GM18499 (cell line): ENCODE measurements around the gene SLC6A13.
"Not testable (repeated sequence)": the region's sequence is repeated elsewhere in the genome, so short reads cannot be mapped to it uniquely, and the experiment has no call there.

Source experiments
- ATAC-seq: cut with Tn5 transposase; IDR thresholded peaks from one replicate; pipeline ENCODE4 v1.9.1; 2021; ENCODE audit warnings: moderate number of reproducible peaks; ENCODE audit not compliant: insufficient read depth, unreplicated experiment

Gene SLC6A13

GRCh38 chr12:220491-220890, 42.1 kb downstream of the SLC6A13 start:
- ATAC-seq = no peak

- no peak for ATAC-seq
Measured at GRCh38 chr12:219891-220352, 42.7 kb downstream of the SLC6A13 start.

- ATAC-seq = no peak
Measured at GRCh38 chr12:218728-219590, 43.7 kb downstream of the SLC6A13 start.

- ATAC-seq = no peak
Measured at GRCh38 chr12:218221-218620, 44.4 kb downstream of the SLC6A13 start.

GRCh38 chr12:217029-217428, 45.6 kb downstream of the SLC6A13 start:
- not testable (repeated sequence) for ATAC-seq

GRCh38 chr12:215116-215515, 47.5 kb downstream of the SLC6A13 start:
- no peak for ATAC-seq

- no peak for ATAC-seq
Measured at GRCh38 chr12:214003-214741, 48.5 kb downstream of the SLC6A13 start, which contains the start of gene SLC6A12. Gene SLC6A12, minus strand, starts transcription at chr12:214157. Its CDS starts 4,171 bp downstream, at chr12:209986.

- ATAC-seq = no peak
Measured at GRCh38 chr12:213527-213932, 49.1 kb downstream of the SLC6A13 start.

GRCh38 chr12:212715-213526, 49.7 kb downstream of the SLC6A13 start:
- no peak for ATAC-seq

GRCh38 chr12:212415-212714, 50.3 kb downstream of the SLC6A13 start:
- ATAC-seq = no peak

- ATAC-seq = no peak
Measured at GRCh38 chr12:211639-212414, 50.8 kb downstream of the SLC6A13 start.

- no peak for ATAC-seq
Measured at GRCh38 chr12:211142-211465, 51.5 kb downstream of the SLC6A13 start.

- ATAC-seq = no peak
Measured at GRCh38 chr12:210277-211141, 52.1 kb downstream of the SLC6A13 start.

- ATAC-seq = no peak
Measured at GRCh38 chr12:209851-210250, 52.8 kb downstream of the SLC6A13 start.

- ATAC-seq = no peak
Measured at GRCh38 chr12:209246-209645, 53.4 kb downstream of the SLC6A13 start.

- ATAC-seq = no peak
Measured at GRCh38 chr12:208813-209212, 53.8 kb downstream of the SLC6A13 start.

- no peak for ATAC-seq
Measured at GRCh38 chr12:207804-208203, 54.8 kb downstream of the SLC6A13 start.

- ATAC-seq = no peak
Measured at GRCh38 chr12:206746-207440, 55.7 kb downstream of the SLC6A13 start.

- no peak for ATAC-seq
Measured at GRCh38 chr12:205026-205425, 57.6 kb downstream of the SLC6A13 start.
